Progenitor cell of endocrine pancreas (in vitro differentiated cells): ENCODE data around the gene KRT75. TPM values are rescaled to one million over a fixed set of nuclear protein-coding genes. Genes with fewer than 3 reads are reported as not detected.

ENCODE experiments used
- DNase-seq: peaks from one replicate; pipeline ENCODE4 v3.0.0; 2021; ENCODE audit warnings: low spot score; ENCODE audit not compliant: unreplicated experiment
- H3K27ac Mint-ChIP-seq: 2 replicates; pipeline ENCODE4 v1.8.0; 2021; ENCODE audit warnings: mild to moderate bottlenecking, moderate library complexity, mixed read lengths
- H3K27me3 Mint-ChIP-seq: 2 replicates; pipeline ENCODE4 v1.8.0; 2021; ENCODE audit warnings: mixed read lengths
- H3K36me3 Mint-ChIP-seq: 2 replicates; pipeline ENCODE4 v1.8.0; 2022; ENCODE audit warnings: mixed read lengths; ENCODE audit not compliant: insufficient read depth
- H3K4me1 Mint-ChIP-seq: 2 replicates; pipeline ENCODE4 v1.8.0; 2021; ENCODE audit warnings: low read depth, mixed read lengths
- H3K4me3 Mint-ChIP-seq: 2 replicates; pipeline ENCODE4 v1.8.0; 2021; ENCODE audit warnings: low read depth, mild to moderate bottlenecking, moderate library complexity, mixed read lengths
- H3K9me3 Mint-ChIP-seq: 2 replicates; pipeline ENCODE4 v1.8.0; 2021; ENCODE audit warnings: low read depth, mixed read lengths
- long read RNA-seq: library from polyadenylated mRNA; unstranded; transcript quantifications from one replicate; pipeline ENCODE4 v2.0.0, GENCODE V29; 2020
- total RNA-seq: library from RNA; stranded (reverse); gene quantifications from 2 replicates; pipeline ENCODE4 v1.2.1, GENCODE V29; 2021
- TF ChIP-seq, protein P1 (sequence below): fragments of 200-600 bp; sonication (generic); IDR thresholded peaks from one replicate; pipeline ENCODE4 v1.5.0; 2021; ENCODE audit warnings: antibody characterized with exemption, mild to moderate bottlenecking; ENCODE audit not compliant: unreplicated experiment

The KRT75 gene
- total RNA-seq, result not detected in 2 replicates
- long read RNA-seq, result 0 reads

GRCh38 chr12:52434081-52434733 is at the start of gene KRT75:
KRT75 (minus strand) TSS chr12:52434371; CDS start chr12:52434304, 67 bp downstream.
- Mint-ChIP-seq H3K36me3 (no peaks in the 10 kb centered on the region), H3K4me1 (peaks cover 14% of the 10 kb centered on the region), H3K4me3 (no peak within 1 kb of the TSS), H3K9me3 (no peaks in the 10 kb centered on the region), H3K27me3 (peaks cover 37% of the 10 kb centered on the region), H3K27ac (no peak within 1 kb of the TSS)
- TF ChIP-seq, protein P1, sequence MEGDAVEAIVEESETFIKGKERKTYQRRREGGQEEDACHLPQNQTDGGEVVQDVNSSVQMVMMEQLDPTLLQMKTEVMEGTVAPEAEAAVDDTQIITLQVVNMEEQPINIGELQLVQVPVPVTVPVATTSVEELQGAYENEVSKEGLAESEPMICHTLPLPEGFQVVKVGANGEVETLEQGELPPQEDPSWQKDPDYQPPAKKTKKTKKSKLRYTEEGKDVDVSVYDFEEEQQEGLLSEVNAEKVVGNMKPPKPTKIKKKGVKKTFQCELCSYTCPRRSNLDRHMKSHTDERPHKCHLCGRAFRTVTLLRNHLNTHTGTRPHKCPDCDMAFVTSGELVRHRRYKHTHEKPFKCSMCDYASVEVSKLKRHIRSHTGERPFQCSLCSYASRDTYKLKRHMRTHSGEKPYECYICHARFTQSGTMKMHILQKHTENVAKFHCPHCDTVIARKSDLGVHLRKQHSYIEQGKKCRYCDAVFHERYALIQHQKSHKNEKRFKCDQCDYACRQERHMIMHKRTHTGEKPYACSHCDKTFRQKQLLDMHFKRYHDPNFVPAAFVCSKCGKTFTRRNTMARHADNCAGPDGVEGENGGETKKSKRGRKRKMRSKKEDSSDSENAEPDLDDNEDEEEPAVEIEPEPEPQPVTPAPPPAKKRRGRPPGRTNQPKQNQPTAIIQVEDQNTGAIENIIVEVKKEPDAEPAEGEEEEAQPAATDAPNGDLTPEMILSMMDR, result no peak
- DNase-seq, result no peak

GRCh38 chr12:52480073-52480472 is 45.9 kb upstream of the KRT75 start:
- Mint-ChIP-seq H3K4me3 (no peak overlapping the region), H3K36me3 (no peaks in the 10 kb centered on the region), H3K4me1 (no peaks in the 10 kb centered on the region), H3K27me3 (peaks cover 24% of the 10 kb centered on the region), H3K27ac (no peak overlapping the region), H3K9me3 (peaks cover 7% of the 10 kb centered on the region)
- TF ChIP-seq, protein P1, result no peak
- no peak for DNase-seq

DNA sequence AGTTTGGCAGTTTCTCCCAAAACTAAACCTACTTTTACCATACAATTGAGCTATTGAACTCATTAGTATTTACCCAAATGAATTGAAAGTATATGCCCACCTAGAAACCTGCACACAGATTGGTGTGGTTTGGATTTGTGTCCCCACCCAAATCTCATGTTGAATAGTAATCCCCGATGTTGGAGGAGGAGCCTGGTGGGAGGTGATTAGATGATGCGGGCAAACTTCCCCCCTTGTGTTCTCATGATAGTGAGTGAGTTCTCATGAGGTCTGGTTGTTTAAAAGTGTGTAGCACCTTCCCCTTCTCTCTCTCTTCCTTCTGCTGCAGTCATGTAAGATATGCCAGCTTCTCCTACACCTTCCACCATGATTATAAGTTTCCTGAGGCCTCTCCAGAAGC is 43.5 kb upstream of the KRT75 start:
- TF ChIP-seq, protein P1, result no peak
- no peak for DNase-seq
- H3K27me3 Mint-ChIP-seq, result peaks cover 10% of the 10 kb centered on the region
- H3K27ac Mint-ChIP-seq, result no peak overlapping the region
- no peaks in the 10 kb centered on the region for H3K36me3 Mint-ChIP-seq
- H3K9me3 Mint-ChIP-seq, result peaks cover 4% of the 10 kb centered on the region
- no peak overlapping the region for H3K4me3 Mint-ChIP-seq
- H3K4me1 Mint-ChIP-seq, result no peaks in the 10 kb centered on the region

- Mint-ChIP-seq H3K36me3 (no peaks in the 10 kb centered on the region), H3K27ac (no peak overlapping the region), H3K9me3 (peaks cover under 1% of the 10 kb centered on the region), H3K27me3 (peaks cover 26% of the 10 kb centered on the region), H3K4me1 (no peaks in the 10 kb centered on the region), H3K4me3 (no peak overlapping the region)
- TF ChIP-seq, protein P1, result no peak
- DNase-seq, result no peak
These were observed 40.0 kb upstream of the KRT75 start for GRCh38 chr12:52474212-52474611.

GRCh38 chr12:52473768-52474167 is 39.6 kb upstream of the KRT75 start, which contains the start of gene KRT6C:
KRT6C (minus strand) TSS chr12:52473805; CDS start chr12:52473737, 68 bp downstream.
- no peaks in the 10 kb centered on the region for H3K9me3 Mint-ChIP-seq
- peaks cover 26% of the 10 kb centered on the region for H3K27me3 Mint-ChIP-seq
- H3K27ac Mint-ChIP-seq, result no peak within 1 kb of the TSS
- TF ChIP-seq, protein P1, result no peak
- no peaks in the 10 kb centered on the region for H3K4me1 Mint-ChIP-seq
- no peaks in the 10 kb centered on the region for H3K36me3 Mint-ChIP-seq
- no peak for DNase-seq
- H3K4me3 Mint-ChIP-seq, result no peak within 1 kb of the TSS
